WERI-Rb-1 (cell line): ENCODE data around the gene CD22.

ENCODE experiments used
- DNase-seq: peaks from one replicate; pipeline ENCODE4 v3.0.0-alpha.2; 2020
- H3K27ac ChIP-seq: fragments of 250-450 bp; sonication (Bioruptor Pico); 2 replicates; pipeline ENCODE4 v1.5.1; 2020; ENCODE audit warnings: mild to moderate bottlenecking, moderate library complexity
- H3K27me3 ChIP-seq: fragments of 250-450 bp; sonication (Bioruptor Pico); 2 replicates; pipeline ENCODE4 v1.5.1; 2021; ENCODE audit warnings: mild to moderate bottlenecking, low read depth, moderate library complexity; ENCODE audit not compliant: insufficient read depth, severe bottlenecking
- H3K36me3 ChIP-seq: fragments of 250-450 bp; sonication (Bioruptor Pico); 2 replicates; pipeline ENCODE4 v1.5.1; 2020; ENCODE audit warnings: mild to moderate bottlenecking, moderate library complexity
- H3K4me3 ChIP-seq: 2 replicates; pipeline ENCODE4 v1.5.1; 2011; ENCODE audit warnings: low read depth, mild to moderate bottlenecking, control low read depth, low read length
- H3K9me3 ChIP-seq: fragments of 250-450 bp; sonication (Bioruptor Pico); 2 replicates; pipeline ENCODE4 v1.5.1; 2021; ENCODE audit warnings: mild to moderate bottlenecking, moderate library complexity; ENCODE audit not compliant: severe bottlenecking
- TF ChIP-seq, protein P1 (sequence below): IDR thresholded peaks from 2 replicates; pipeline ENCODE4 v1.5.1; 2011; ENCODE audit warnings: low read depth, mild to moderate bottlenecking, control low read depth, inconsistent platforms, low read length

CD22 gene

DNA sequence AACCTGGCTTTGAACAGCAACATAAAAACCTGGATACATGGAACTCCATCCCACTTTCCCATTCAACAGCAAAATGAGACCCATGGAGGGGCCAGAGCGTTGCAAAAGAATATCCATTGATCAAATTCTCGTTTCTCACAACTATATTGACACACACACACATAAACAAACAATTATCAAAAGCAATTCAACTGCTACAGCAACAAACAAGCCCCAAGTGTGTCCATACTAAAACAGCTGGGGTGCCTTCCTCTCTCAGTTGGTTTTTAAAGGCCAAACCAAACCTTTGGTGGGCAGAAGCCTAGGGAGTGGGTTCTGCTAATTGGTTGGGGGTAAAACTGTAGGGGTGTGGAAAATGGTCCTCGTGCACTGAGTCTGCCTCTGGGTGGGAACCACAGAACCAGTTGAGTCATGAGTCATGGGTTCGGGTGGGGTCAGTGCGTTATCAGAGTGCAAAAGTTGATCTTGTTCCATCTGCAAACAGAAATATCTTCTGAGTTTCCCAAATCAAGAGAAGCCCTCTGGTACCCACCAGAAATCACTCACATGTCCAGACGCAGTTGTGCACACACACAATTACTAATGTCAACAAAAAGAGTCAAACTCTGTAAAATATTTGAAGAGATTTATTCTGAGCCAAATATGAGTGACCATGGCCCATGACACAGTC, 60.3 kb downstream of the CD22 start:
- Histone ChIP-seq H3K4me3 (no peak overlapping the region), H3K27ac (no peak overlapping the region), H3K27me3 (no peaks in the 10 kb centered on the region), H3K9me3 (peaks cover 12% of the 10 kb centered on the region), H3K36me3 (no peaks in the 10 kb centered on the region)
- TF ChIP-seq, protein P1, sequence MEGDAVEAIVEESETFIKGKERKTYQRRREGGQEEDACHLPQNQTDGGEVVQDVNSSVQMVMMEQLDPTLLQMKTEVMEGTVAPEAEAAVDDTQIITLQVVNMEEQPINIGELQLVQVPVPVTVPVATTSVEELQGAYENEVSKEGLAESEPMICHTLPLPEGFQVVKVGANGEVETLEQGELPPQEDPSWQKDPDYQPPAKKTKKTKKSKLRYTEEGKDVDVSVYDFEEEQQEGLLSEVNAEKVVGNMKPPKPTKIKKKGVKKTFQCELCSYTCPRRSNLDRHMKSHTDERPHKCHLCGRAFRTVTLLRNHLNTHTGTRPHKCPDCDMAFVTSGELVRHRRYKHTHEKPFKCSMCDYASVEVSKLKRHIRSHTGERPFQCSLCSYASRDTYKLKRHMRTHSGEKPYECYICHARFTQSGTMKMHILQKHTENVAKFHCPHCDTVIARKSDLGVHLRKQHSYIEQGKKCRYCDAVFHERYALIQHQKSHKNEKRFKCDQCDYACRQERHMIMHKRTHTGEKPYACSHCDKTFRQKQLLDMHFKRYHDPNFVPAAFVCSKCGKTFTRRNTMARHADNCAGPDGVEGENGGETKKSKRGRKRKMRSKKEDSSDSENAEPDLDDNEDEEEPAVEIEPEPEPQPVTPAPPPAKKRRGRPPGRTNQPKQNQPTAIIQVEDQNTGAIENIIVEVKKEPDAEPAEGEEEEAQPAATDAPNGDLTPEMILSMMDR = no peak
- DNase-seq = no peak

DNA sequence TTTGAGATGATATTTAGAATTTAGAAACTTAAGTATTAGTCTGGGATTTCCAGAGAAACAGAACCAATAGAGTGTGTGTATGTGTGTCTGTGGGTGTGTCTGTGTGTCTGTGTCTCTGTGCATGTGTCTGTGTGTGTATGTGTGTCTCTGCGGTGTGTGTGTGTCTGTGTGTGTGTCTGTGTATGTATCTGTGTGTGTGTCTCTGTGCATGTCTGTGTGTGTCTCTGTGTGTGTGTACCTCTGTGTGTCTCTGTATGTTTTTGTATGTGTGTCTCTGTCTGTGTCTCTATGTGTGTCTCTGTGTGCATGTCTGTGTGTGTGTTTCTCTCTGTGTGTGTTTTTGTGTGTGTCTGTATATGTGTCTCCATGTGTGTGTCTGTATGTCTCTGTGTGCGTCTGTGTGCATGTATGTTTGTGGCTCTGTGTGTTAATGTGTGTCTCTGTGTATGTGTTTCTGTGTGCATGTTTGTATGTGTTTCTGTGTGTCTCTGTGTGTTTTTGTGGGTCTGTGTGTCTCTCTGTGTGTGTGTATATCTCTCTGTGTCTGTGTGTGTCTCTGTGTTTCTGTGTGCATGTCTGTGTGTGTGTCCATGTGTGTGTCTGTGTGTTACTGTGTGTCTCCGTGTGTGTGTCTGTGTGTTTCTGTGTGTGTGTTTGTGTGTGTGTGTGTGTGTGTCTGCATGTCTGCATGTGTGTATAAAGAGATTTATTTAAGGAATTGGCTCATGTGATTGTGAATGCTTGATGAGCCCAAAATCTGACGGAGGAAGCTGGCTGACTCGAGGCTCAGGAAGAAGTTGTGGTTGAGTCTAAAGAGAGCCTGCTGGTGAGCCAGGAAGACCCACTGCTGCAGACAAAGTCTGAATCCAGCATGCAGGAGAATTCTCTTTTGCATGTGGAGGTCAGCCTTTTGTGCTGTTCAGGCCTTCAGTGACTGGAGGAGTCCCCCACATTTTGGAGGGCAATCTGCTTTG, 64.0 kb downstream of the CD22 start:
- Histone ChIP-seq H3K27ac (no peak overlapping the region), H3K36me3 (no peaks in the 10 kb centered on the region), H3K9me3 (no peaks in the 10 kb centered on the region), H3K4me3 (no peak overlapping the region), H3K27me3 (no peaks in the 10 kb centered on the region)
- DNase-seq = no peak
- TF ChIP-seq, protein P1 = no peak

DNA sequence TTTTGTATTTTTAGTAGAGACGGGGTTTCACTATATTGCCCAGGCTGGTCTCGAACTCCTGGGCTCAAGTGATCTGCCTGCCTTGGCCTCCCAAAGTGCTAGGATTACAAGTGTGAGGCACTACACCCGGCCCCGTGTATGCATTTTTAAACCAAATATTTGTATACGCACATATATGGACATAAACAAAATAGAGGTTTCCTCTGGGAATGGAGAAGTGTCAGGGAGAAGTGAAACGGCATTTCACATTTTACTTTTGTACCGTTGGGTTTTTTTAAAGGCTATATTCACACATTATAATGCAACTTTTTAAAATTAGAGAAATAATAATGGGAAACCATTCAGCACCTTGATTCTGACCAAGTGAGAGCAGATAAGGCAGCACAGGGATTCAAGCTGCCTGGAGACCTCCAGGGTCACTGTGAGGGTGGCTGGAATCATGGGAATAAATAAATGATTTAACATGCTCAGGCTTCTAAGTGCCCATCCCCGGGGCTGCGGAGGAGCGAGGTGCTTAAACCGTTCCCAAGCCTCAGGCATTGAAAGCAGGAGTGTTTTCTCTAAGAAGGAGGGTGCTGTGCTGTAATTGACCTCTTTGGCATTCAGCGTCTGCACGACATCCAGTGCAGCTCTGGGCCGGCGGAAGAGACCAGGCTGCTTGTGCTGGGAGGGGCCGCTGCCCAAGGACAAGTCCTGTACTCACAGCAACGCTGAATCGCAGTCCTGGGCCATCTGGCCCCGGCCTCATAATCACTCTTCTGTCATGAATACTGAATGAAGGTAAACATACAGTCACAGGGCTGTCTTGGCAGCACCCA, 66.6 kb downstream of the CD22 start:
- Histone ChIP-seq H3K27me3 (no peaks in the 10 kb centered on the region), H3K9me3 (no peaks in the 10 kb centered on the region), H3K4me3 (peak overlapping the region; percentile 13; the same call in 1 of the 2 replicates), H3K36me3 (no peaks in the 10 kb centered on the region), H3K27ac (peak overlapping the region; percentile 80)
- DNase-seq = peak; percentile 90
- TF ChIP-seq, protein P1 = no peak

DNA sequence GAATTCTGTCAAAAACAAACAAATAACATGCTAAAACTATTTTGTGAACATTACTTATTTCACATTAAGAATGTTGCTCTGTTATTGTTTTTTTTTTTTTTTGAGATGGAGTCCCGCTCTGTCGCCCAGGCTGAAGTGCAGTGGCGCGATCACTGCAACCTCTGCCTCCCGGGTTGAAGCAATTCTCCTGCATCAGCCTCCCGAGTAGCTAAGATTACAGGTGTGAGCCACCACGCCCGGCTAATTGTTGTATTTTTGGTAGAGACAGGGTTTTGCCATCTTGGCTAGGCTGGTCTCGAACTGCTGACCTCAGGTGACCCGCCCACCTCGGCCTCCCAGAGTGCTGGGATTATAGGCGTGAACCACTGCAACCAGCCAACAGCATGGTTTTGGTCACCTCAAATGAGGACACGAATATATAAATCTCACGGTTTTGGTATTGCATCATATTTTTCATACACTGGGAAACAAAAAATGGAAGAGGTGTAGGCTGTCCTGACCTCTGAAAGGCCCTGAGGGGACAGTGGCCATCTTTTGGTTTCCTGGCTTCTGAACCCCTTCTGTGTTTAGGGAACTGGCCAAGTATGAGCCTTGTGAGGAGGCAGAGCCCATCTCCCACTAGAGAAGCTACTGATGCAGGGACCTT, 67.4 kb downstream of the CD22 start:
- TF ChIP-seq, protein P1 = no peak
- peak overlapping the region; percentile 80 for H3K27ac ChIP-seq
- H3K27me3 ChIP-seq = no peaks in the 10 kb centered on the region
- peak; percentile 24 for DNase-seq
- no peaks in the 10 kb centered on the region for H3K36me3 ChIP-seq
- H3K4me3 ChIP-seq = no peak overlapping the region
- H3K9me3 ChIP-seq = no peaks in the 10 kb centered on the region
